Measurements from ENCODE around the gene ATRN. TPM values are rescaled to one million over a fixed set of nuclear protein-coding genes. Genes with fewer than 3 reads are reported as not detected.
"Not testable (repeated sequence)": the region's sequence is repeated elsewhere in the genome, so short reads cannot be mapped to it uniquely, and the experiment has no call there.

The ATRN gene
- total and polyA plus RNA-seq, 4 donors = 8.4 to 104 (median 46.0) TPM

- H3K4me3 ChIP-seq (ENCODE audit: low read depth in 1 of 3, low read length in 3 of 3); H3K36me3 ChIP-seq (ENCODE audit: control insufficient read depth in 4 of 4, insufficient read depth in 3 of 4, low read depth in 1 of 4, low read length in 3 of 4); DNase-seq (ENCODE audit: low spot score); H3K27me3 ChIP-seq (ENCODE audit: control insufficient read depth in 4 of 4, insufficient read depth in 4 of 4, low read length in 3 of 4); H3K9me3 ChIP-seq (ENCODE audit: control insufficient read depth in 4 of 4, low read length in 3 of 4); H3K9ac ChIP-seq (ENCODE audit: low read depth in 1 of 2, low read length in 2 of 2): not testable (repeated sequence)
- Histone ChIP-seq H3K4me1 (ENCODE audit: control insufficient read depth in 4 of 4, insufficient read depth in 4 of 4, low read length in 3 of 4) (peaks cover 14 to 71% (median 52%) of the 10 kb centered on the region in 4 donors), H3K27ac (ENCODE audit: low read depth in 1 of 2, low read length in 2 of 2) (peak overlapping the region; percentile 39 to 75)
- WGBS = 40% methylated on average over 1 of the region's 1 CpG
- TF ChIP-seq HNF4A (conservative IDR thresholded peaks at IDR 0.05) = peak in 1 of 2 donors; percentile 36
Measured at GRCh38 chr20:3477003-3477860, 6.4 kb downstream of the ATRN start.

- Histone ChIP-seq H3K27ac (ENCODE audit: low read depth in 1 of 2, low read length in 2 of 2) (peak overlapping the region; percentile 39 to 75), H3K9ac (ENCODE audit: low read depth in 1 of 2, low read length in 2 of 2) (no peak overlapping the region), H3K27me3 (ENCODE audit: control insufficient read depth in 4 of 4, insufficient read depth in 4 of 4, low read length in 3 of 4) (no peaks in the 10 kb centered on the region), H3K36me3 (ENCODE audit: control insufficient read depth in 4 of 4, insufficient read depth in 3 of 4, low read depth in 1 of 4, low read length in 3 of 4) (no peaks in the 10 kb centered on the region), H3K9me3 (ENCODE audit: control insufficient read depth in 4 of 4, low read length in 3 of 4) (no peaks in the 10 kb centered on the region), H3K4me1 (ENCODE audit: control insufficient read depth in 4 of 4, insufficient read depth in 4 of 4, low read length in 3 of 4) (peaks cover 12 to 66% (median 48%) of the 10 kb centered on the region in 4 donors), H3K4me3 (ENCODE audit: low read depth in 1 of 3, low read length in 3 of 3) (no peak overlapping the region)
- TF ChIP-seq TAF1 (conservative IDR thresholded peaks at IDR 0.05) = no peak
- no peak for TF ChIP-seq ATF3 (IDR thresholded peaks at IDR 0.05)
- no peak for TF ChIP-seq NR2F2 (IDR thresholded peaks at IDR 0.05)
- TF ChIP-seq HNF4G (IDR thresholded peaks at IDR 0.05) = no peak
- no peak for TF ChIP-seq JUND (IDR thresholded peaks at IDR 0.05)
- no peak for TF ChIP-seq GABPA (IDR thresholded peaks at IDR 0.05 in 1 of 2, conservative IDR thresholded peaks at IDR 0.05 in 1 of 2)
- TF ChIP-seq CTCF (IDR thresholded peaks at IDR 0.05; ENCODE audit: low read depth, low read length, missing input control) = no peak
- no peak for TF ChIP-seq REST (IDR thresholded peaks at IDR 0.05)
- no peak for TF ChIP-seq EGR1 (IDR thresholded peaks at IDR 0.05; ENCODE audit: low read depth in 2 of 2)
- TF ChIP-seq FOXA2 (IDR thresholded peaks at IDR 0.05) = peak; percentile 37
- peak; percentile 34 for TF ChIP-seq YY1 (IDR thresholded peaks at IDR 0.05)
- TF ChIP-seq RXRA (IDR thresholded peaks at IDR 0.05) = peak; percentile 37 to 39
- no peak for TF ChIP-seq ZBTB33 (IDR thresholded peaks at IDR 0.05)
- no peak for TF ChIP-seq MAX (IDR thresholded peaks at IDR 0.05)
- peak; percentile 28 to 63 for TF ChIP-seq HNF4A (conservative IDR thresholded peaks at IDR 0.05)
- peak in 1 of 2 donors; percentile 35 for TF ChIP-seq RAD21 (IDR thresholded peaks at IDR 0.05)
- no peak for TF ChIP-seq FOXA1 (IDR thresholded peaks at IDR 0.05)
- TF ChIP-seq SP1 (IDR thresholded peaks at IDR 0.05) = peak; percentile 58
- no peak for DNase-seq (ENCODE audit: low spot score)
- 63% methylated on average over 5 of the region's 5 CpGs for WGBS
Measured at GRCh38 chr20:3477861-3478544, 7.2 kb downstream of the ATRN start.

Data from liver (tissue), 9 donors.